Retinal pigment epithelial cell (primary cell): ENCODE measurements around the gene RNGTT.

Experiments
- DNase-seq: peaks from one replicate; pipeline ENCODE4 v3.0.0-alpha.2; 2010; ENCODE audit warnings: low read depth
- H3K4me3 ChIP-seq: 2 replicates; pipeline ENCODE4 v1.5.1; 2011; ENCODE audit warnings: mild to moderate bottlenecking, low read length, control low read depth, moderate library complexity
- TF ChIP-seq, protein P1 (sequence below): conservative IDR thresholded peaks from 2 replicates; pipeline ENCODE4 v1.5.1; 2011; ENCODE audit warnings: low read depth, low read length, control low read depth, inconsistent platforms

Gene RNGTT

DNA sequence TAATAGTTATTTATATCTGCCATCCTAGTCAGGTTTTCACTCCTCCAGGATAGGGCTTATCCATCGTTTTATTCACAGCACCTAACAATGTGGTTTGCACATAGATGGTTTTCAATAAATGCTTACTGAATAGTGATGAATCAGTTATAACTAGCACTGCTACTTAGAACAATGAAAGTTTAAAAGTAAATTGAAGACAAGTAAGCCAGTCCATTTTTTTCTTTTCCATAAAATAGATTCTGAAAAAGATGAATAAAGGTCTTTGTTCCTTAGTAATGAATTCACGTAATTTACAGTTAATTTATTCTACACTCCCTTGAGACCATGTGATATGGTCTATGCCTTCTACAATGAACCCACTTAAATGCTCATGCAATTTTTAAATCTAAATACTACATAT is 212.5 kb downstream of the RNGTT start:
- H3K4me3 ChIP-seq = no peak overlapping the region
- TF ChIP-seq, protein P1, sequence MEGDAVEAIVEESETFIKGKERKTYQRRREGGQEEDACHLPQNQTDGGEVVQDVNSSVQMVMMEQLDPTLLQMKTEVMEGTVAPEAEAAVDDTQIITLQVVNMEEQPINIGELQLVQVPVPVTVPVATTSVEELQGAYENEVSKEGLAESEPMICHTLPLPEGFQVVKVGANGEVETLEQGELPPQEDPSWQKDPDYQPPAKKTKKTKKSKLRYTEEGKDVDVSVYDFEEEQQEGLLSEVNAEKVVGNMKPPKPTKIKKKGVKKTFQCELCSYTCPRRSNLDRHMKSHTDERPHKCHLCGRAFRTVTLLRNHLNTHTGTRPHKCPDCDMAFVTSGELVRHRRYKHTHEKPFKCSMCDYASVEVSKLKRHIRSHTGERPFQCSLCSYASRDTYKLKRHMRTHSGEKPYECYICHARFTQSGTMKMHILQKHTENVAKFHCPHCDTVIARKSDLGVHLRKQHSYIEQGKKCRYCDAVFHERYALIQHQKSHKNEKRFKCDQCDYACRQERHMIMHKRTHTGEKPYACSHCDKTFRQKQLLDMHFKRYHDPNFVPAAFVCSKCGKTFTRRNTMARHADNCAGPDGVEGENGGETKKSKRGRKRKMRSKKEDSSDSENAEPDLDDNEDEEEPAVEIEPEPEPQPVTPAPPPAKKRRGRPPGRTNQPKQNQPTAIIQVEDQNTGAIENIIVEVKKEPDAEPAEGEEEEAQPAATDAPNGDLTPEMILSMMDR = no peak
- no peak for DNase-seq

DNA sequence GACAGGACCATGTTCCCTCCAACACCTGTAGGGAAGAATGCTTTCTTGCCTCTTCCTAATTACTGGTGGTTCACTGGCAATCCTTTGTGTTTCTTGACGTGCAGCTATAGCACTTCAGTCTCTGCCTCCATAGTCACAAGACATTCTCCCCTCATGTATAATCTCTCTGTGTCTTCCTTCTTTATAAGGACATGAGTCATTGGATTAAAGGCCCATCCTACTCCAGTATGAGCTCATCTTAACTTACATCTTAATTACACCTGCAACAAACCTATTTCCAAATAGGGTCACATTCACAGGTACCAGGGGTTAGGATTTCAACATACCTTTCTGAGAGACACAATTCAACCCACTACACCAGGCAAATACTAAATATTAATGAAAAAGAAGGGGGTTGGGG is 213.6 kb downstream of the RNGTT start:
- H3K4me3 ChIP-seq = no peak overlapping the region
- no peak for DNase-seq
- TF ChIP-seq, protein P1 = no peak

DNA sequence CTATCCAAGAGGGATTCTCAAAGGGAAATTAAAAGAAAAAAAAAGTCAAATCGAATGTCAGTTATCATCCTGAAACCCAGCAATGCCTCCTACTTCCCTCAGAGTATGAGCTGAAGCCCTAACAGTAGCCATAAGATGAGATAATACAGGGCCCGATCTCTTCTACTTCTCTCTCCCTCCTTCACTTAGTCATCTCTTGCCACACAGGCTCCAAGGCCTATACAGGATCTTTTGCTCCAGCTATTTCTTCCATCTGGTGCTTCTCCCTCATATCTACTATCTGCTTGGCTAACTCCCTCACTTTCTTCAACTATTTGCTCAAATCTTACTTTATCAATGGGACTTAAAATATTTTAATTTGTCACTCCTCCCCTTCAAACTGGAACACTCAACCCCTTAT is 215.3 kb downstream of the RNGTT start:
- TF ChIP-seq, protein P1 = no peak
- no peak overlapping the region for H3K4me3 ChIP-seq
- DNase-seq = no peak

DNA sequence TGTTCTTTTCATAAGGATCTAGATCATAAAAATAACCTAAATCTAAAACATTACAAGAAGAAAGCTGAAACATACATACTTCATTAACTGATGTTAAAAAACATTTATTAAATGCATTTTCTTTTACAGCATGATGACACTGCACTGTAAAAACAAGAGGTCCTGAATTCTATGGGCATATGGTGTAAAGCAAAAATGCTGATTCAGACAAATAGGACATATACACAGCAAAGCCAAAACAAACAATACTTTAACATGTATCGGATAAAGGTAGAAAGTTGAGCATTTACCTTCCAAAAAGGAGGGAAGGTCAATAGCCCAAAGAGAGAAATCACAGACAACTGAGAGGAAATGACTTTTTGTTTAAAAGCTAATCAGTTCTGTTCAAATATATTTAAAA is 221.5 kb downstream of the RNGTT start:
- no peak overlapping the region for H3K4me3 ChIP-seq
- TF ChIP-seq, protein P1 = no peak
- DNase-seq = no peak

DNA sequence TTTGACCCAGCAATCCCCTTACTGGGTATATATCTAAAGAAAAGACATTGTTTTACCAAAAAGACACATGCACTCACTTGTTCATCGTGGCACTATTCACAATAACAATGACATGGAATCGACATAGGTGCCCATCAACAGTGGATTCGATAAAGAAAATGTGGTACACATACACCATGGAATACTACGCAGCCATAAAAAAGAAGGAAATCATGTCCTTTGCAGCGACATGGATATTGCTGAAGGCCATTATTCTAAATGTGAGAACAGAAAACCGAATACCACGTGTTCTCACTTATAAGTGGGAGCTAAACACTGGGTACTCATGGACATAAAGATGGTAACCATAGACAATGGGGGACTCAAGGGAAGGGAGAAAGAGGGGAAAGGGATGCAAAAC is 222.3 kb downstream of the RNGTT start:
- TF ChIP-seq, protein P1 = no peak
- H3K4me3 ChIP-seq = no peak overlapping the region
- no peak for DNase-seq

DNA sequence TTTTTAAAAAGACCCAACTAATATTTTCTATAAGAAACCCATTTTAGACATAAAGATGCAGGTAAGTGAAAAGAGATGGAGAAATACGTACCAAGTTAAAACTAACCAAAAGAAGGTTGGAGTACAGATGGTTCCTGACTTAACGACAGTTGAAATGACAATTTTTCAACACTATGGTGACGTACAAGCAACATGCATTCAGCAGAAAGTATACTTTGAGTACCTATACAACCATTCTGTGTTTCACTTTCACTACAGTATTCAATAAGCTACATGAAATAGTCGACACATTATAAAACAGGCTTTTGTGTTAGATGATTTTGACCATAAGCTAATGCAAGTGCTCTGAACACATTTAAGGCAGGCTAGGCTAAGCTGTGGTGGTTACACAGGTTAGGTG is 228.9 kb downstream of the RNGTT start:
- TF ChIP-seq, protein P1 = no peak
- no peak overlapping the region for H3K4me3 ChIP-seq
- DNase-seq = no peak

DNA sequence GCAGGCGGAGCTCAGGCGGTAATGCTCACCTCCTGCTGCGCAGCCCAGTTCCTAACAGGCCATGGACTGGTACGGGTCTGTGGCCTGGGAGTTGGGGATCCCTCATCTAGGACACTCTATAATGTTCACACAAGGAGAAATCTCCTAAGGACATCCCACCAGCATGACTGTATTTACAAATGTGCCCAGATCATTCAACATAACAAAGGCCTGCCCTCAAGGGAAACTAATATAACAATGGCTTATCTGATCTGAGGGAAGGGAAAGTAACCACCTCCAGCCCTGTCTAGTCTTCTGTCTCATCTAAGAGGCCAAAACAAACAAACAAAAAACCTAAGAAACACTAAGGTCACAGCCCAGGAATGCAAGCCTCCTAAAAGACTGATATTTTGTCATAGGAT is 232.8 kb downstream of the RNGTT start:
- TF ChIP-seq, protein P1 = no peak
- no peak for DNase-seq
- H3K4me3 ChIP-seq = no peak overlapping the region
